ENCODE data around the gene PTPA.
A peak's percentile ranks its signal among the peaks of the same experiment; 100 is the strongest.
"Not testable (repeated sequence)": the region's sequence is repeated elsewhere in the genome, so short reads cannot be mapped to it uniquely, and the experiment has no call there.

PTPA gene

GRCh38 chr9:129189971-129190370, 78.8 kb downstream of the PTPA start:
- H2AFZ ChIP-seq (ENCODE audit: low read length); H3K23ac ChIP-seq (ENCODE audit: low read depth, low read length, poor library complexity): not testable (repeated sequence)
- no CpG with 5 or more reads among the region's 8 CpGs for WGBS, 2 donors (ENCODE audit: extremely low coverage in 2 of 2, insufficient read length in 2 of 2, insufficient replicate concordance in 1 of 2)

GRCh38 chr9:129191234-129191633, 80.0 kb downstream of the PTPA start:
- H3K79me1 ChIP-seq (ENCODE audit: low read depth, low read length): no peaks in the 10 kb centered on the region
- no peak overlapping the region for H3K14ac ChIP-seq (ENCODE audit: low read length)
- H2AK5ac ChIP-seq (ENCODE audit: low read depth, low read length): no peak overlapping the region
- H3K23ac ChIP-seq (ENCODE audit: low read depth, low read length, poor library complexity): no peak overlapping the region
- no peak overlapping the region for H3K4me3 ChIP-seq (ENCODE audit: low read length in 2 of 2)
- H4K91ac ChIP-seq (ENCODE audit: low read depth, low read length, poor library complexity): no peak overlapping the region
- no peak overlapping the region for H3K4ac ChIP-seq (ENCODE audit: low read length)
- no peak overlapping the region for H3K27ac ChIP-seq (replicated peaks; ENCODE audit: low read length)
- no peak overlapping the region for H2BK5ac ChIP-seq (ENCODE audit: low read length)
- peaks cover 0 to 12% (median 0%) of the 10 kb centered on the region in 3 experiments for H3K27me3 ChIP-seq (ENCODE audit: control insufficient read depth in 3 of 3, insufficient read depth in 3 of 3, low read depth in 1 of 3, low read length in 3 of 3)
- no peaks in the 10 kb centered on the region for H3K36me3 ChIP-seq (replicated peaks in 1 of 2; ENCODE audit: control insufficient read depth in 2 of 2, insufficient read depth in 2 of 2, low read length in 2 of 2)
- H2BK12ac ChIP-seq (ENCODE audit: low read length): no peak overlapping the region
- H2BK15ac ChIP-seq (ENCODE audit: low read length): no peak overlapping the region
- H3K9me3 ChIP-seq (replicated peaks in 1 of 2; ENCODE audit: control insufficient read depth in 2 of 2, insufficient read depth in 1 of 2, low read depth in 1 of 2, low read length in 2 of 2): peaks cover 5 to 14% of the 10 kb centered on the region in 2 donors
- no peak overlapping the region for H2AFZ ChIP-seq (ENCODE audit: low read length)
- no peak overlapping the region for H3K18ac ChIP-seq (ENCODE audit: low read length)
- H3K4me2 ChIP-seq (ENCODE audit: insufficient read depth, low read length, poor library complexity, severe bottlenecking): no peak overlapping the region
- no peak for DNase-seq (ENCODE audit: low spot score)
- H3K4me1 ChIP-seq (ENCODE audit: control insufficient read depth in 2 of 2, insufficient read depth in 1 of 2, low read depth in 1 of 2, low read length in 2 of 2): peaks cover 0 to 6% of the 10 kb centered on the region in 2 donors
- no CpG with 5 or more reads among the region's 7 CpGs for WGBS, 2 donors (ENCODE audit: extremely low coverage in 2 of 2, insufficient read length in 2 of 2, insufficient replicate concordance in 1 of 2)
- no peak overlapping the region for H2BK120ac ChIP-seq (ENCODE audit: low read depth, low read length)
- no peak overlapping the region for H3K9ac ChIP-seq (ENCODE audit: low read depth, low read length, poor library complexity)
- no peak overlapping the region for H4K8ac ChIP-seq (ENCODE audit: low read depth, low read length)

More at GRCh38 chr9:129189971-129190370, 78.8 kb downstream of the PTPA start:
- H2AK5ac ChIP-seq (ENCODE audit: low read depth, low read length); H3K4me2 ChIP-seq (ENCODE audit: insufficient read depth, low read length, poor library complexity, severe bottlenecking); H4K91ac ChIP-seq (ENCODE audit: low read depth, low read length, poor library complexity); H3K14ac ChIP-seq (ENCODE audit: low read length); H3K4ac ChIP-seq (ENCODE audit: low read length); H2BK120ac ChIP-seq (ENCODE audit: low read depth, low read length); DNase-seq (ENCODE audit: low spot score); H3K9me3 ChIP-seq (replicated peaks in 1 of 2; ENCODE audit: control insufficient read depth in 2 of 2, insufficient read depth in 1 of 2, low read depth in 1 of 2, low read length in 2 of 2); H2BK5ac ChIP-seq (ENCODE audit: low read length); H3K27ac ChIP-seq (replicated peaks; ENCODE audit: low read length); H4K8ac ChIP-seq (ENCODE audit: low read depth, low read length); H3K18ac ChIP-seq (ENCODE audit: low read length); H2BK15ac ChIP-seq (ENCODE audit: low read length); H3K4me1 ChIP-seq (ENCODE audit: control insufficient read depth in 2 of 2, insufficient read depth in 1 of 2, low read depth in 1 of 2, low read length in 2 of 2); H3K79me1 ChIP-seq (ENCODE audit: low read depth, low read length); H3K9ac ChIP-seq (ENCODE audit: low read depth, low read length, poor library complexity); H2BK12ac ChIP-seq (ENCODE audit: low read length); H3K36me3 ChIP-seq (replicated peaks in 1 of 2; ENCODE audit: control insufficient read depth in 2 of 2, insufficient read depth in 2 of 2, low read length in 2 of 2); H3K27me3 ChIP-seq (ENCODE audit: control insufficient read depth in 3 of 3, insufficient read depth in 3 of 3, low read depth in 1 of 3, low read length in 3 of 3); H3K4me3 ChIP-seq (ENCODE audit: low read length in 2 of 2): not testable (repeated sequence)

GRCh38 chr9:129193655-129194054, 82.4 kb downstream of the PTPA start:
- Histone ChIP-seq H3K79me1 (ENCODE audit: low read depth, low read length) (no peaks in the 10 kb centered on the region), H2BK12ac (ENCODE audit: low read length) (peak overlapping the region; percentile 10), H3K18ac (ENCODE audit: low read length) (peak overlapping the region; percentile 9), H3K4me3 (ENCODE audit: low read length in 2 of 2) (no peak overlapping the region), H2BK15ac (ENCODE audit: low read length) (no peak overlapping the region), H3K27me3 (ENCODE audit: control insufficient read depth in 3 of 3, insufficient read depth in 3 of 3, low read depth in 1 of 3, low read length in 3 of 3) (peaks cover 0 to 12% (median 5%) of the 10 kb centered on the region in 3 experiments), H3K9me3 (replicated peaks in 1 of 2; ENCODE audit: control insufficient read depth in 2 of 2, insufficient read depth in 1 of 2, low read depth in 1 of 2, low read length in 2 of 2) (peaks cover 2 to 10% of the 10 kb centered on the region in 2 donors), H4K8ac (ENCODE audit: low read depth, low read length) (no peak overlapping the region), H3K4me2 (ENCODE audit: insufficient read depth, low read length, poor library complexity, severe bottlenecking) (no peak overlapping the region), H2BK120ac (ENCODE audit: low read depth, low read length) (no peak overlapping the region), H4K91ac (ENCODE audit: low read depth, low read length, poor library complexity) (no peak overlapping the region), H3K9ac (ENCODE audit: low read depth, low read length, poor library complexity) (no peak overlapping the region), H3K4me1 (ENCODE audit: control insufficient read depth in 2 of 2, insufficient read depth in 1 of 2, low read depth in 1 of 2, low read length in 2 of 2) (peaks cover 2 to 12% of the 10 kb centered on the region in 2 donors), H2BK5ac (ENCODE audit: low read length) (no peak overlapping the region), H3K27ac (replicated peaks; ENCODE audit: low read length) (no peak overlapping the region), H3K4ac (ENCODE audit: low read length) (no peak overlapping the region), H3K36me3 (replicated peaks in 1 of 2; ENCODE audit: control insufficient read depth in 2 of 2, insufficient read depth in 2 of 2, low read length in 2 of 2) (no peaks in the 10 kb centered on the region), H3K23ac (ENCODE audit: low read depth, low read length, poor library complexity) (no peak overlapping the region), H2AK5ac (ENCODE audit: low read depth, low read length) (peak overlapping the region; percentile 48), H2AFZ (ENCODE audit: low read length) (no peak overlapping the region), H3K14ac (ENCODE audit: low read length) (no peak overlapping the region)
- no CpG with 5 or more reads among the region's 7 CpGs for WGBS, 2 donors (ENCODE audit: extremely low coverage in 2 of 2, insufficient read length in 2 of 2, insufficient replicate concordance in 1 of 2)
- DNase-seq (ENCODE audit: low spot score): no peak

- H2BK5ac ChIP-seq (ENCODE audit: low read length): no peak overlapping the region
- H3K27me3 ChIP-seq (ENCODE audit: control insufficient read depth in 3 of 3, insufficient read depth in 3 of 3, low read depth in 1 of 3, low read length in 3 of 3): peaks cover 0 to 12% (median 9%) of the 10 kb centered on the region in 3 experiments
- H4K91ac ChIP-seq (ENCODE audit: low read depth, low read length, poor library complexity): no peak overlapping the region
- no peak overlapping the region for H3K23ac ChIP-seq (ENCODE audit: low read depth, low read length, poor library complexity)
- H2AK5ac ChIP-seq (ENCODE audit: low read depth, low read length): peak overlapping the region; percentile 48
- no peak overlapping the region for H2BK15ac ChIP-seq (ENCODE audit: low read length)
- no peak overlapping the region for H3K4me2 ChIP-seq (ENCODE audit: insufficient read depth, low read length, poor library complexity, severe bottlenecking)
- H2BK120ac ChIP-seq (ENCODE audit: low read depth, low read length): no peak overlapping the region
- no peak overlapping the region for H3K9ac ChIP-seq (ENCODE audit: low read depth, low read length, poor library complexity)
- no peak overlapping the region for H2BK12ac ChIP-seq (ENCODE audit: low read length)
- no peaks in the 10 kb centered on the region for H3K36me3 ChIP-seq (replicated peaks in 1 of 2; ENCODE audit: control insufficient read depth in 2 of 2, insufficient read depth in 2 of 2, low read length in 2 of 2)
- H3K4me1 ChIP-seq (ENCODE audit: control insufficient read depth in 2 of 2, insufficient read depth in 1 of 2, low read depth in 1 of 2, low read length in 2 of 2): peaks cover 3 to 15% of the 10 kb centered on the region in 2 donors
- H3K9me3 ChIP-seq (replicated peaks in 1 of 2; ENCODE audit: control insufficient read depth in 2 of 2, insufficient read depth in 1 of 2, low read depth in 1 of 2, low read length in 2 of 2): peaks cover 2 to 10% of the 10 kb centered on the region in 2 donors
- H2AFZ ChIP-seq (ENCODE audit: low read length): no peak overlapping the region
- no peaks in the 10 kb centered on the region for H3K79me1 ChIP-seq (ENCODE audit: low read depth, low read length)
- no peak overlapping the region for H3K14ac ChIP-seq (ENCODE audit: low read length)
- no peak overlapping the region for H3K4me3 ChIP-seq (ENCODE audit: low read length in 2 of 2)
- peak overlapping the region; percentile 31 for H3K18ac ChIP-seq (ENCODE audit: low read length)
- no CpG with 5 or more reads among the region's 3 CpGs for WGBS, 2 donors (ENCODE audit: extremely low coverage in 2 of 2, insufficient read length in 2 of 2, insufficient replicate concordance in 1 of 2)
- DNase-seq (ENCODE audit: low spot score): no peak
- H3K4ac ChIP-seq (ENCODE audit: low read length): no peak overlapping the region
- no peak overlapping the region for H3K27ac ChIP-seq (replicated peaks; ENCODE audit: low read length)
- no peak overlapping the region for H4K8ac ChIP-seq (ENCODE audit: low read depth, low read length)
Observed at GRCh38 chr9:129194221-129194620, 83.0 kb downstream of the PTPA start.
